ENCODE results near the gene HINT2.

- TF ChIP-seq CTCF (IDR thresholded peaks at IDR 0.05) = no peak
- no peak for TF ChIP-seq EZH2 (IDR thresholded peaks at IDR 0.05; ENCODE audit: borderline replicate concordance, insufficient read depth, low read depth, low read length, poor library complexity, severe bottlenecking)
Observed at GRCh38 chr9:35822926-35823325, 8.1 kb upstream of the HINT2 start.

Measured in B cell (primary cell).